Pancreas (tissue), 10 donors: ENCODE data around the gene ANGPTL2. TPM values are rescaled to one million over a fixed set of nuclear protein-coding genes. Genes with fewer than 3 reads are reported as not detected.

Experiments
- ATAC-seq, 4 donors: fragments of 200-7000 bp; cut with Tn5 transposase; one replicate each; pipeline versions ENCODE4 v1.8.0 to v1.9.1; 2020; ENCODE audit warnings: mild to moderate bottlenecking in 4 of 4, moderate library complexity in 4 of 4
- DNase-seq, 6 donors: peaks; one replicate each; pipeline ENCODE4 v3.0.0-alpha.2; 2020
- FAIRE-seq: peaks from 2 replicates; lab custom pipeline; 2012; peaks lifted over from hg19 to GRCh38; lab: Jason Lieb, UNC
- H3K27ac ChIP-seq, 4 donors: fragments of 200-600 bp; sonication (generic); 1 replicate in 3 of 4; 2 replicates in 1 of 4; pipeline versions ENCODE4 v1.5.0 to v1.8.0; 2020
- H3K27me3 ChIP-seq, 4 donors: fragments of 200-600 bp; one replicate each; pipeline ENCODE4 v1.8.0; 2021
- H3K36me3 ChIP-seq, 3 donors: fragments of 200-600 bp; sonication (generic) in 1 of 3; one replicate each; pipeline versions ENCODE4 v1.5.0 to v1.8.0; 2020 to 2021
- H3K4me1 ChIP-seq, 3 donors: fragments of 200-600 bp; one replicate each; pipeline ENCODE4 v1.8.0; 2021
- H3K4me3 ChIP-seq, 4 donors: fragments of 200-600 bp; sonication (generic) in 2 of 4; one replicate each; pipeline versions ENCODE4 v1.5.0 to v1.8.0; 2020 to 2021
- H3K9me3 ChIP-seq, 4 donors: fragments of 200-600 bp; one replicate each; pipeline ENCODE4 v1.8.0; 2021
- CTCF ChIP-seq, 4 donors: fragments of 200-600 bp; sonication (generic) in 3 of 4; IDR thresholded peaks; one replicate each; pipeline versions ENCODE4 v1.5.0 to v1.8.0; 2021; ENCODE audit warnings: antibody characterized with exemption in 4 of 4
- WGBS, 2 donors: extraction: QIAGEN DNeasy Blood & Tissue Kit; methylation state at CpG; one replicate each; pipeline ENCODE4 v1.1.7; 2013; 5-methylcytosine and 5-hydroxymethylcytosine counted together
- intact Hi-C, 3 donors: fragments of 100-400 bp; cut with DNase I; formaldehyde crosslinking; loops; one replicate each; pipeline versions ENCODE4 v1.11.1 to v1.14.2; 2022
- polyA plus RNA-seq, 2 donors: library from polyadenylated mRNA; stranded (reverse); fragments of 200-250 nt; gene quantifications; one replicate each; pipeline ENCODE4 v1.2.3, GENCODE V29; 2013
- total RNA-seq, 6 donors: library from RNA; stranded (reverse); fragmentation: NEBNext Ultra II Directional in 4 of 6; extraction: Animal tissue kit (Norgen Biotek cat#: 25700) in 4 of 6; gene quantifications; one replicate each; pipeline versions ENCODE4 v1.2.1 to v1.2.4, GENCODE V29; 2021 to 2023
- donor health status: healthy with polysubstance abuse.
- donor health status: DM: no; HTN: no; CAD: no; lungs with moderate emphysema.
- donor health status: DM: no; HTN: no; CAD: no.
- donor health status: control.
- donor health status: control.
- donor health status: Bipolar disorder and iron deficiency.
- donor health status: DM: yes; HTN: yes; CAD: no.
- donor health status: DM: no; HTN: no; CAD: no.
- donor health status: DM: no; HTN: no; CAD: no.
- donor health status: DM: yes; HTN: yes; CAD: no.

Gene ANGPTL2
- total and polyA plus RNA-seq, 8 donors, result 1.2 to 4.6 (median 2.3) TPM

- Histone ChIP-seq H3K27me3 (no peaks in the 10 kb centered on the region), H3K4me1 (peaks cover 0 to 7% (median 0%) of the 10 kb centered on the region in 3 donors), H3K9me3 (no peaks in the 10 kb centered on the region), H3K36me3 (no peaks in the 10 kb centered on the region), H3K4me3 (no peak overlapping the region), H3K27ac (no peak overlapping the region)
- FAIRE-seq, result no peak
- intact Hi-C loops, result no loop called here
- ATAC-seq, result peak in 2 of 4 donors; percentile 19 to 32
- 88 to 91% methylated on average over 1 of the region's 1 CpG for WGBS, 2 donors
- TF ChIP-seq CTCF (IDR thresholded peaks at IDR 0.05), result no peak
- no peak for DNase-seq
These were observed 56.8 kb downstream of the ANGPTL2 start for GRCh38 chr9:127065592-127065991.

DNA sequence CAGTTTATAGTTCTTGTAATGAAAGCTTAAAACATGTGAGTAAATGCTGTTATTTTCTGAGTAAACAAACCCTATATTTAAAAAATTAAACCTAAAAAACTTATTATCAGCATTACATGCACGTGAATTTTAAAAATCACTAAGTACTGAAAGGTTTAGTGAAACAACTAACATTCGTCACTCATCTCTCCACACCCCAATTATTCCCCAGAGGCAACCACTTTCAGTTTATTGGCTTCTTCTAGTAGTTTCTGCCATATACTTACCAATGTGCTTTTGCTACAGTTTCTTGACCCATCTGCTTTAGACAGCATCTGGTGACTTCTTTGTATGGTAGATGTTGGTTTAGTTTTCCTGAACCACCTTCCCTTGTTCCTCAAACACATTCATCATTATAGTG lies 58.1 kb downstream of the ANGPTL2 start:
- ATAC-seq (no peak), FAIRE-seq (no peak), DNase-seq (no peak)
- H3K9me3 ChIP-seq, result no peaks in the 10 kb centered on the region
- H3K27me3 ChIP-seq, result no peaks in the 10 kb centered on the region
- no peaks in the 10 kb centered on the region for H3K36me3 ChIP-seq
- no peak overlapping the region for H3K27ac ChIP-seq
- no peak for TF ChIP-seq CTCF (IDR thresholded peaks at IDR 0.05)
- H3K4me3 ChIP-seq, result no peak overlapping the region
- H3K4me1 ChIP-seq, result peaks cover 0 to 7% (median 0%) of the 10 kb centered on the region in 3 donors
- intact Hi-C loops, result no loop called here
- 91 to 96% methylated on average over 2 of the region's 2 CpGs for WGBS, 2 donors

- H3K36me3 ChIP-seq, result no peaks in the 10 kb centered on the region
- 93 to 99% methylated on average over 3 of the region's 3 CpGs for WGBS, 2 donors
- no peak for ATAC-seq
- TF ChIP-seq CTCF (IDR thresholded peaks at IDR 0.05), result no peak
- FAIRE-seq, result no peak
- H3K27me3 ChIP-seq, result no peaks in the 10 kb centered on the region
- no peak overlapping the region for H3K27ac ChIP-seq
- H3K4me3 ChIP-seq, result no peak overlapping the region
- DNase-seq, result no peak
- H3K9me3 ChIP-seq, result no peaks in the 10 kb centered on the region
- H3K4me1 ChIP-seq, result no peaks in the 10 kb centered on the region
- intact Hi-C loops, result no loop called here
These were observed 61.0 kb downstream of the ANGPTL2 start for GRCh38 chr9:127061411-127061810.

- FAIRE-seq, result no peak
- H3K4me3 ChIP-seq, result no peak overlapping the region
- 88 to 92% methylated on average over 4 of the region's 4 CpGs for WGBS, 2 donors
These were observed 62.6 kb downstream of the ANGPTL2 start for GRCh38 chr9:127059765-127060361.

More at GRCh38 chr9:127059765-127060361, 62.6 kb downstream of the ANGPTL2 start:
- TF ChIP-seq CTCF (IDR thresholded peaks at IDR 0.05), result no peak
- intact Hi-C loops, result no loop called here
- DNase-seq (no peak), ATAC-seq (no peak)
- Histone ChIP-seq H3K36me3 (no peaks in the 10 kb centered on the region), H3K4me1 (no peaks in the 10 kb centered on the region), H3K27ac (no peak overlapping the region), H3K9me3 (no peaks in the 10 kb centered on the region), H3K27me3 (no peaks in the 10 kb centered on the region)
